ENCODE data around the gene PDGFC. TPM values are rescaled to one million over a fixed set of nuclear protein-coding genes. Genes with fewer than 3 reads are reported as not detected.

The PDGFC gene
- total and polyA plus RNA-seq, 2 of the 8 experiments (the other 6 are each of a cell fraction or from before 2014, with no cell fraction given): 0.65 to 2.7 TPM

DNA sequence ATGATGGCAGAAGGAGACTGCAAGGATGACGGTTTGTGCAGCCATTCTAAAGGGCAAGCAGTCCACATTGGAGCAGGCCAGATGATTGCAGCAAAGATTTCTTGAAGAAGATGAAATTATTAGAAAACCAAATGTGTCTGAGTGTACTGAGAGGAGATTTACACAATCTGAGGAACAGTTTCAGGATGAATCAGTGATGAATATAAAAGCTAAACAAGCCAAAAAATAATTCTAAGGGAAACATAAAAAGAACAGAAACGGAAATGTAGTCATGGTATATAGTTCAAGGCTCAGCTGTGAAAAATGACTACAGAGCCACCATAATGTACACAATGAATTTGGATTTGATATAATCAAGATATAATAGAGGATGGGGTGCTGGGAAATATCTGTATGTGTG lies 168.5 kb downstream of the PDGFC start:
- Histone ChIP-seq H2AFZ (ENCODE audit: low read length) (no peak overlapping the region), H3K27me3 (replicated peaks in 1 of 4; ENCODE audit: control insufficient read depth in 3 of 4, extremely low read depth in 1 of 4, insufficient read depth in 3 of 4, low read length in 3 of 4) (no peaks in the 10 kb centered on the region), H3K79me2 (ENCODE audit: control insufficient read depth in 1 of 2, insufficient read depth in 2 of 2, low read length in 2 of 2) (no peaks in the 10 kb centered on the region), H4K5ac (ENCODE audit: insufficient read length, low read depth, low read length) (no peak overlapping the region), H3K79me1 (ENCODE audit: low read depth, low read length) (no peaks in the 10 kb centered on the region), H3K18ac (ENCODE audit: extremely low read depth, low read length) (no peak overlapping the region), H4K20me1 (replicated peaks in 1 of 2; ENCODE audit: control insufficient read depth in 1 of 2, insufficient read depth in 2 of 2, low read length in 2 of 2) (no peaks in the 10 kb centered on the region), H3K4me2 (ENCODE audit: insufficient read depth in 1 of 2, low read depth in 2 of 2, low read length in 2 of 2) (no peak overlapping the region), H2BK20ac (ENCODE audit: low read length) (no peak overlapping the region), H2BK12ac (ENCODE audit: low read depth, low read length) (no peak overlapping the region), H4K91ac (replicated peaks; ENCODE audit: insufficient read length, low read length) (no peak overlapping the region), H3K4me1 (replicated peaks in 1 of 4; ENCODE audit: control insufficient read depth in 3 of 4, insufficient read depth in 4 of 4, low read length in 3 of 4) (no peaks in the 10 kb centered on the region), H2AK5ac (ENCODE audit: low read depth, low read length) (no peak overlapping the region), H3K27ac (ENCODE audit: low read depth, low read length) (no peak overlapping the region), H3K4ac (replicated peaks; ENCODE audit: insufficient read length, low read depth, low read length) (no peak overlapping the region), H2BK15ac (ENCODE audit: low read length) (no peak overlapping the region), H3K36me3 (ENCODE audit: control insufficient read depth in 2 of 4, insufficient read depth in 4 of 4, low read length in 3 of 4) (no peaks in the 10 kb centered on the region), H3K23ac (ENCODE audit: insufficient read length) (no peak overlapping the region), H3K4me3 (ENCODE audit: extremely low read depth in 1 of 4, insufficient read depth in 2 of 4, low read depth in 3 of 4, low read length in 4 of 4) (no peak overlapping the region), H3K56ac (replicated peaks; ENCODE audit: insufficient read length, low read depth, low read length) (no peak overlapping the region), H3K14ac (ENCODE audit: insufficient read length) (no peak overlapping the region), H2BK5ac (ENCODE audit: low read depth, low read length) (no peak overlapping the region), H3K9ac (replicated peaks in 1 of 4; ENCODE audit: extremely low read depth in 1 of 4, low read depth in 3 of 4, low read length in 3 of 4) (no peak overlapping the region), H2BK120ac (replicated peaks; ENCODE audit: low read depth, low read length) (no peak overlapping the region), H3K9me3 (ENCODE audit: insufficient read depth in 2 of 2, low read depth in 1 of 2, low read length in 1 of 2) (no peaks in the 10 kb centered on the region), H4K8ac (ENCODE audit: extremely low read depth, insufficient read depth, low read length) (no peak overlapping the region), H3K23me2 (ENCODE audit: low read depth, low read length) (no peaks in the 10 kb centered on the region)
- CTCF ChIA-PET (ENCODE audit: partially characterized antibody): no interaction called here
- POLR2A ChIA-PET (ENCODE audit: partially characterized antibody): no interaction called here
- FAIRE-seq (no peak), DNase-seq (ENCODE audit: low read depth in 1 of 2, low spot score in 2 of 2) (no peak)
- 91% methylated on average over 2 of the region's 2 CpGs; no CpG with 5 or more reads in 1 of the 2 experiments for WGBS, 2 experiments (ENCODE audit: extremely low coverage in 1 of 2, insufficient coverage in 1 of 2, insufficient read length in 1 of 2, insufficient replicate concordance in 2 of 2, low coverage in 1 of 2, low lambda C conversion rate in 2 of 2, missing lambda C conversion rate in 1 of 2)
- TF ChIP-seq, protein P1, sequence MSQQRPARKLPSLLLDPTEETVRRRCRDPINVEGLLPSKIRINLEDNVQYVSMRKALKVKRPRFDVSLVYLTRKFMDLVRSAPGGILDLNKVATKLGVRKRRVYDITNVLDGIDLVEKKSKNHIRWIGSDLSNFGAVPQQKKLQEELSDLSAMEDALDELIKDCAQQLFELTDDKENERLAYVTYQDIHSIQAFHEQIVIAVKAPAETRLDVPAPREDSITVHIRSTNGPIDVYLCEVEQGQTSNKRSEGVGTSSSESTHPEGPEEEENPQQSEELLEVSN (IDR thresholded peaks at IDR 0.05): no peak
- TF ChIP-seq POLR2A (IDR thresholded peaks at IDR 0.05; ENCODE audit: control extremely low read depth in 1 of 2, low read depth in 2 of 2, low read length in 2 of 2) (no peak), RNF2 (IDR thresholded peaks at IDR 0.05; ENCODE audit: borderline replicate concordance, low read depth, low read length, missing control alignments, poor library complexity, severe bottlenecking) (no peak), RFX5 (IDR thresholded peaks at IDR 0.05; ENCODE audit: borderline replicate concordance, low read depth, low read length) (no peak), GABPA (IDR thresholded peaks at IDR 0.05; ENCODE audit: borderline replicate concordance, insufficient read depth, low read length) (no peak)
- TF ChIP-seq, protein P2, sequence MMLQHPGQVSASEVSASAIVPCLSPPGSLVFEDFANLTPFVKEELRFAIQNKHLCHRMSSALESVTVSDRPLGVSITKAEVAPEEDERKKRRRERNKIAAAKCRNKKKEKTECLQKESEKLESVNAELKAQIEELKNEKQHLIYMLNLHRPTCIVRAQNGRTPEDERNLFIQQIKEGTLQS (IDR thresholded peaks at IDR 0.05; ENCODE audit: insufficient read depth, low read depth, low read length): no peak
